HG03175 (cell line): ENCODE results near the gene CHCHD3.
"Not testable (repeated sequence)": the region's sequence is repeated elsewhere in the genome, so short reads cannot be mapped to it uniquely, and the experiment has no call there.

Source experiments
- ATAC-seq: cut with Tn5 transposase; IDR thresholded peaks from one replicate; pipeline ENCODE4 v1.9.1; 2021; ENCODE audit warnings: mild to moderate bottlenecking, moderate library complexity; ENCODE audit not compliant: unreplicated experiment

The CHCHD3 gene

GRCh38 chr7:132965951-132966350, 115.9 kb downstream of the CHCHD3 start:
- ATAC-seq: no peak

DNA sequence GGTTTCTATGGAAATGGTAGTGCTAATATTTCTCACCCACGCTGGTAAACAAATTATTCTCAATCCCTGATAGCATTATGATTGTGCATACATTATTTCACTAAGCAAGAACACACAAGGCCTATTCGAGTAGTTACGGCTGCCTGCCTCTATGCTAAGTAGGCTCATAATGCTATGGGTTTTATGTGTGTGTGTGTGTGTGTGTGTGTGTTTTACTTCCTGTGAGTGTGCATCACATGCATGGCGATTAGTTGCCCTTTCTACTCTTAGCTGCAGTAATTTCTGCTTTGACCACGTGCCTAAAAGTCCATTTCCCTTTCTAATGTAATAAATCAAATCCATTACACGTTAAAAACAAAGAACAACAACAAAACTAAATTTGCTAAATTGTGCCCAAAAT, 117.0 kb downstream of the CHCHD3 start:
- ATAC-seq: no peak

DNA sequence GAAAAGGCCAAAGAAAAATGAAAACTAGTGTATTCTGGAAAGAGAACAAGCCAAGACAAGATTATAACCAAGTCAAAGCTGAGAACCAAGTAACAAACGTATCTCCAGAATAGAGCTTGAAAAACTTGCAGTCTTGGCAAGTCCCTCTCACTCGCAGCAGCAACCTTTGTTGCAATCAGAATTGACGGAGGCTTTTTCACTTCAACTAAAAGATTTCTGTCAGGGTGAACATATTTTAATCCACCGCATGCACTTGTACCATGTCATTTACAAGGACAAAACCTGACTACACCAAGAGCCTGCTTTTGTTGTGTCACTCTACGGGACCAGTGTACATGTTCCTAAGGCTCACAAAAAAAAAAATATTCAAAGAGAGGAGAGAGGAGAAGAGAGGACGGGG, 122.0 kb downstream of the CHCHD3 start:
- no peak for ATAC-seq

DNA sequence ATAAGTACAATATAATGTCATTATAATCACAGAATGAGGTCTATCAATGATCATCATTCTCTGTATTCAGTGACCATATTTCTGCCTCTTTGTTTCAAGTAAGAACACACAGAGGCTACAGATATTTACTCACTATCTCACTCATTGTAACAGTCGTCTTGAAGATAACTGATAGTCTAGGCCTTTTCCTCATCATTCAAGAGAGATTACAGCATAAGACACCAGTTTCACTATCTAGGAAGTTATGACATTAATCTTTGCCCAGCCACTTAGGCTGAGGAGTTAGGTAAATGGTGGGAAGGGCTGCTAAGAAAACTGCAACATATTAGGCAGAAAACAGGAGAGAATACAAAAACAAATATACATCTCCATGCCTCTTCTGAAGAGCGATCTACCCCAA, 125.3 kb downstream of the CHCHD3 start:
- no peak for ATAC-seq

DNA sequence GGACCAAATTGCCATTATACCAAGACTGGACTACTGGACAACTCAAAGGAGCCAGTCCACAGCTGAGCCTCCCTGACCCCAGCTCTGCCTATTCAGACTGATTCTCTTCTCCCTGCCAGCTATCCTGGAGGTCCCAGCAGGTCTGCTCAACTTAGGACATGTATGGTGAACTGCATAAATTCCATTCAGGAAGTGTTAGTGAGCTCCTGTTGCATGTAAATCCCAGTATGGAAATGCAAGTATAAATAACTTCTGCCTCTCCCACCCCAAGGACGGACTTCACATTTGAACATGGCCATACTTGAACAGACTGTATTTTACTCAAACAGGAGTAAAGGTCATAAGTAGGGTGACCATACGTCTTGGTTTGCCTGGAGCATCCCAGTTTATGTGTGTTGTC, 128.4 kb downstream of the CHCHD3 start:
- ATAC-seq: no peak

GRCh38 chr7:132950725-132951124, 131.2 kb downstream of the CHCHD3 start:
- ATAC-seq: no peak

- no peak for ATAC-seq
These were observed 134.9 kb downstream of the CHCHD3 start for GRCh38 chr7:132947011-132947410.

- ATAC-seq: no peak
These were observed 137.1 kb downstream of the CHCHD3 start for GRCh38 chr7:132944774-132945173.

GRCh38 chr7:132943645-132944044, 138.2 kb downstream of the CHCHD3 start:
- ATAC-seq: no peak

GRCh38 chr7:132942701-132943100, 139.2 kb downstream of the CHCHD3 start:
- ATAC-seq: no peak

DNA sequence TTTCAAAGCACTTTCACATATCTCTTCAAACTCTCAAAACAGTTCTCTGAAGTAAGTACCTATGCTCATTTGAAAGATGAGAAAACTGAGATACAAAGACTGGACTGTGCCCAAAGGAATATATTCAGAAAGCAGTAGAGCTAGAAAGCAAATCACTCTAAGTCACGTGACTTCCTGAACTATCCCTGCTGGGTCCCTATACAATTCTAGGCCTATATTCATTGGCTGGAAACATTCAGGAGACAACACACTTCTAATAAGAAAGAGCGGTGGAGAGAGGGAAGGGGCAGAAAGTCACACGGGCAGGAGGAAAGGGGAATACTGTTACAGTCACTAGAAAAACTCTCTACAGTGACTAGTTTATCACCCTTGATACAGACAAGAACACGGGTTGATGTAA, 140.0 kb downstream of the CHCHD3 start:
- ATAC-seq: no peak

DNA sequence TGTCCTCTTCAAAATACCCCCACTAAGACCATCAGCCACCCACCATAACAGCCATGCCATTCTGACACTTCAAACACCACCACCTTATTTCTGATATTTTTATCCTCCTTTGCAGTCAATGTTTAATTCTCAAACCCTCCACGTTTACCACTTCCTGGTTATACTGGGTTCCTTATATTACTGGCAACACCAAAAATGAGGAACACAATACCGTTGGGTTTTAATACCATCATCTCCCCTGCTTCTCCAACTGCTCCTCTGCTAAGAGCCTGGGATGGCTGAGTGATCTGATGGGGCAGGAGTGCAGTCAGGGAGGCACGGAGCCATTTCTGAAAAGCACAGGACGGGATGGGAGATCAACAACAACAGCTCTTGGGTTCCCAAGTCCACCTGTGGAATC, 140.5 kb downstream of the CHCHD3 start:
- no peak for ATAC-seq

- ATAC-seq: no peak
These were observed 141.8 kb downstream of the CHCHD3 start for GRCh38 chr7:132940084-132940483.

DNA sequence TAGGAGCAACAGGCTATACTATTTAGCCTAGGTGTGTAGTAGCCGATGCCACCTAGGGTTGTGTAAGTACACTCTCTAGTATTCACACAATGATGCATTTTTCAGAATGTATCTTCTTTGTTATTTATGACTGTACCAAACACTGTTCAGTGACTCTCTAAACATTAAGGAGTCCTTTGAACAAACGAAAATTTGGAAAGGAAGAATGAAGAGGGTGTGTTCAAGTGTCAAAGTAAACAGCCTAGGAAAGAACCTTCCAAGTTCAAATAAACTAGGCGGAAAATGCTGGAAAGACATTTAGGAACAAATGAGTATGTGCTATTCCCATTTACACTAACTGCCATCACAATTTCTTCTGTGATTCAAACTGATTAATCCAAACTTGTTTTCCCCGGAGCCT, 142.4 kb downstream of the CHCHD3 start:
- no peak for ATAC-seq

DNA sequence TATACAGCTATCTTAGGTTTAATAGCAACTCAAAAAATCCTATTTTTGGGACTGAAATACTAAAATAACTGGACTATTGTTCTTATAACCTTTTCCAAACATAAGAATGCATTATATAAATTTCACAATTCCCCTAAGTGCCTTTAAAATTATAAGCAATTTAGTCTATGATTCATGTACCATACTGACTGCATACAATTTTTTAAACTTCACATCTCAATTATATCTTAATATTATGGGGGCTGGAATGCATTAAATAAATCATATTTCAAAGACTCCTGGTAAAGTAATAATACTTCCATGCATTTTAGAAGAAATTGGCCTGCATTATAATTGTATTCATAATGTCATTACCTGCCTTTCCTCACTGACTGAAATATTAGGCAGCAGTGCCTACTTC, 144.6 kb downstream of the CHCHD3 start:
- ATAC-seq: no peak

- ATAC-seq: no peak
These were observed 146.3 kb downstream of the CHCHD3 start for GRCh38 chr7:132935608-132936007.

DNA sequence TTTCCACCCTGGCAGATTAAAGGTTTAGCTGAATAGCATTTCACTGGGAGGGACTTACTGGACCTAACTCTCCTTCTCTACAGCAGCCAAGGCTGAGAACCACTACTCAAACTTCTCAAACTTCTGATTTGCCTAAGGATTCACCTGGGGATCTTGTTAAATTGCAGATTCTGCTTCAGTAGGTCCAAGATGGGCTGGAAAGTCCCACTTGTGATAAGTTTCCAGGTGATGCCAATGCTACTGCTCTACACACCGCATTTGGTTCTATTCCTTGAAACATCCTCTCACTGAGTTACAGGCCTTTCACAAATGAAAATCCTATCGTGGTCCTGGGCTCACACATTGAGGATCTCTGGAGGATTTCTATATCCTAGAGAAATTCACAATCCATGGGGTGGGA, 147.9 kb downstream of the CHCHD3 start:
- ATAC-seq: no peak

GRCh38 chr7:132933072-132933458, 148.8 kb downstream of the CHCHD3 start:
- no peak for ATAC-seq

GRCh38 chr7:132932296-132933071, 149.4 kb downstream of the CHCHD3 start:
- ATAC-seq: no peak

GRCh38 chr7:132930881-132931280, 151.0 kb downstream of the CHCHD3 start:
- ATAC-seq: no peak

DNA sequence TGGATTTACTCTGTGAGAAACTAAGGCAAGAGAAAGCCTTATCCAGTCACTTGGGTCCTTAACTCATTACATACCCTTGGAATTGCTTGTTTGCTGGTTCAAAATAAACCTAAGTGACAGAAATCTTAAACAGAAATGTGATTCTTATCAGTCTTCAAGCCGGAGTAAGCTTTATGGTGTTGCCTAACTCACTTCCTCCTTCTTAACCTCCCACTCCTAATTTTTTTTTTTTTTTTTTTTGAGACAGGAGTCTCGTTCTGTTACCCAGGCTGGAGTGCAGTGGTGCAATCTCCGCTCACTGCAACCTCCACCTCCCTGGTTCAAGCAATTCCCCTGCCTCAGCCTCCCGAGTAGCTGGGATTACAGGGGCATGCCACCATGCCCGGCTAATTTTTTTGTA, 151.9 kb downstream of the CHCHD3 start:
- ATAC-seq: not testable (repeated sequence)

- ATAC-seq: no peak
These were observed 162.1 kb downstream of the CHCHD3 start for GRCh38 chr7:132919771-132920170.

GRCh38 chr7:132915647-132916046, 166.2 kb downstream of the CHCHD3 start:
- no peak for ATAC-seq
